Natural killer cell (primary cell): ENCODE results near the gene LCP2. TPM values are rescaled to one million over a fixed set of nuclear protein-coding genes. Genes with fewer than 3 reads are reported as not detected.

Experiments used
- ATAC-seq, 3 donors: fragments of 150-1000 bp in 2 of 3; fragments of 200-7000 bp in 1 of 3; cut with Tn5 transposase; 1 replicate in 1 of 3; 2 replicates in 2 of 3; pipeline ENCODE4 v1.10.0; 2021; ENCODE audit warnings: mild to moderate bottlenecking in 2 of 3, moderate library complexity in 2 of 3
- DNase-seq, 2 donors: peaks; one replicate each; pipeline versions ENCODE4 v3.0.0 to v3.0.0-alpha.2; 2013 to 2021; ENCODE audit warnings: mixed read lengths in 1 of 2
- H3K27ac ChIP-seq: one replicate; pipeline ENCODE4 v1.5.1; 2013; ENCODE audit warnings: mild to moderate bottlenecking, low read length
- H3K27me3 ChIP-seq: one replicate; pipeline ENCODE4 v1.6.1; 2013; ENCODE audit warnings: low read length; ENCODE audit not compliant: control insufficient read depth, insufficient read depth
- H3K36me3 ChIP-seq: one replicate; pipeline ENCODE4 v1.6.1; 2013; ENCODE audit warnings: low read length; ENCODE audit not compliant: control insufficient read depth, insufficient read depth
- H3K4me1 ChIP-seq: one replicate; pipeline ENCODE4 v1.6.1; 2013; ENCODE audit warnings: low read length; ENCODE audit not compliant: control insufficient read depth, insufficient read depth
- H3K4me3 ChIP-seq: one replicate; pipeline ENCODE4 v1.5.1; 2013; ENCODE audit warnings: low read length
- H3K9me3 ChIP-seq: one replicate; pipeline ENCODE4 v1.6.1; 2013; ENCODE audit warnings: low read length; ENCODE audit not compliant: control insufficient read depth, insufficient read depth
- H3K27ac Mint-ChIP-seq, 2 donors: one replicate each; pipeline ENCODE4 v1.8.0; 2022; ENCODE audit warnings: mild to moderate bottlenecking in 2 of 2, mixed read lengths in 2 of 2, moderate library complexity in 1 of 2
- H3K27me3 Mint-ChIP-seq, 2 donors: one replicate each; pipeline ENCODE4 v1.8.0; 2022; ENCODE audit warnings: low read depth in 2 of 2, mixed read lengths in 2 of 2
- H3K36me3 Mint-ChIP-seq: one replicate; pipeline ENCODE4 v1.8.0; 2022; ENCODE audit warnings: mixed read lengths
- H3K4me1 Mint-ChIP-seq, 2 donors: one replicate each; pipeline ENCODE4 v1.8.0; 2022; ENCODE audit warnings: mixed read lengths in 2 of 2
- H3K4me3 Mint-ChIP-seq: one replicate; pipeline ENCODE4 v1.8.0; 2022; ENCODE audit warnings: mild to moderate bottlenecking, moderate library complexity, mixed read lengths
- H3K9me3 Mint-ChIP-seq, 2 donors: one replicate each; pipeline ENCODE4 v1.8.0; 2022; ENCODE audit warnings: mixed read lengths in 2 of 2
- CTCF ChIP-seq: fragments of 200-600 bp; IDR thresholded peaks from one replicate; pipeline ENCODE4 v1.8.0; 2022; ENCODE audit warnings: antibody characterized with exemption
- WGBS: methylation state at CpG from one replicate; pipeline ENCODE4 v1.1.7; 2013; ENCODE audit warnings: missing lambda C conversion rate; ENCODE audit not compliant: insufficient coverage; 5-methylcytosine and 5-hydroxymethylcytosine counted together
- intact Hi-C: fragments of 100-400 bp; cut with micrococcal nuclease; formaldehyde crosslinking; loops from one replicate; pipeline ENCODE4 v1.14.2; 2022
- total RNA-seq, 4 donors: library from RNA; stranded (reverse); fragments of 120-200 nt in 1 of 4; gene quantifications; one replicate each; pipeline versions ENCODE4 v1.2.3 to v1.2.4, GENCODE V29; 2013 to 2022

The LCP2 gene
- total RNA-seq, 3 donors from 2014 or later (not counting 1 experiment from before 2014, with no cell fraction given), result 376 to 488 (median 450) TPM

- 73% methylated on average over 5 of the region's 5 CpGs for WGBS
- Mint-ChIP-seq H3K36me3 (no peaks in the 10 kb centered on the region), H3K27ac (peak overlapping the region in 1 of 2 donors; percentile 35), H3K4me3 (no peak overlapping the region), H3K4me1 (peaks cover 20 to 47% of the 10 kb centered on the region in 2 donors), H3K9me3 (no peaks in the 10 kb centered on the region), H3K27me3 (no peaks in the 10 kb centered on the region)
- no peak for TF ChIP-seq CTCF
- H3K4me3 ChIP-seq, result no peak overlapping the region
- no peaks in the 10 kb centered on the region for H3K36me3 ChIP-seq
- peaks cover 23% of the 10 kb centered on the region for H3K4me1 ChIP-seq
- H3K27ac ChIP-seq, result no peak overlapping the region
- no peaks in the 10 kb centered on the region for H3K27me3 ChIP-seq
- no peaks in the 10 kb centered on the region for H3K9me3 ChIP-seq
- intact Hi-C loops, result no loop called here
- no peak for ATAC-seq
- DNase-seq, result no peak
Observed at GRCh38 chr5:170306381-170306831, 8.8 kb upstream of the LCP2 start.

- Mint-ChIP-seq H3K27ac (no peak overlapping the region), H3K9me3 (no peaks in the 10 kb centered on the region), H3K36me3 (no peaks in the 10 kb centered on the region), H3K4me1 (peaks cover 19 to 45% of the 10 kb centered on the region in 2 donors), H3K27me3 (no peaks in the 10 kb centered on the region), H3K4me3 (no peak overlapping the region)
- WGBS, result 94% methylated on average over 3 of the region's 3 CpGs
- DNase-seq, result no peak
- Histone ChIP-seq H3K27ac (no peak overlapping the region), H3K4me3 (no peak overlapping the region), H3K4me1 (peaks cover 31% of the 10 kb centered on the region), H3K27me3 (no peaks in the 10 kb centered on the region), H3K9me3 (no peaks in the 10 kb centered on the region), H3K36me3 (no peaks in the 10 kb centered on the region)
- intact Hi-C loops, result no loop called here
- no peak for ATAC-seq
- TF ChIP-seq CTCF, result no peak
Observed at GRCh38 chr5:170305646-170306025, 8.1 kb upstream of the LCP2 start.

- Mint-ChIP-seq H3K27me3 (no peaks in the 10 kb centered on the region), H3K4me1 (peaks cover 19 to 47% of the 10 kb centered on the region in 2 donors), H3K36me3 (no peaks in the 10 kb centered on the region), H3K9me3 (no peaks in the 10 kb centered on the region), H3K4me3 (no peak overlapping the region), H3K27ac (no peak overlapping the region)
- WGBS, result 98% methylated on average over 12 of the region's 13 CpGs
- ATAC-seq (no peak), DNase-seq (no peak)
- Histone ChIP-seq H3K27ac (no peak overlapping the region), H3K4me3 (no peak overlapping the region), H3K36me3 (no peaks in the 10 kb centered on the region), H3K9me3 (no peaks in the 10 kb centered on the region), H3K27me3 (no peaks in the 10 kb centered on the region), H3K4me1 (peaks cover 35% of the 10 kb centered on the region)
- intact Hi-C loops, result no loop called here
- TF ChIP-seq CTCF, result no peak
Observed at GRCh38 chr5:170305016-170305645, 7.6 kb upstream of the LCP2 start.

GRCh38 chr5:170303549-170303948 is 6.0 kb upstream of the LCP2 start:
- Histone ChIP-seq H3K9me3 (no peaks in the 10 kb centered on the region), H3K4me3 (no peak overlapping the region), H3K27ac (peak overlapping the region; percentile 70), H3K27me3 (no peaks in the 10 kb centered on the region), H3K4me1 (peaks cover 45% of the 10 kb centered on the region), H3K36me3 (no peaks in the 10 kb centered on the region)
- H3K27ac Mint-ChIP-seq, result peak overlapping the region; percentile 86 to 94
- no peaks in the 10 kb centered on the region for H3K27me3 Mint-ChIP-seq
- intact Hi-C loops, result no loop called here
- peaks cover 23 to 46% of the 10 kb centered on the region in 2 donors for H3K4me1 Mint-ChIP-seq
- ATAC-seq (peak in 1 of 3 donors; percentile 1), DNase-seq (peak in 1 of 2 donors; percentile 58)
- H3K4me3 Mint-ChIP-seq, result peak overlapping the region; percentile 86
- H3K36me3 Mint-ChIP-seq, result no peaks in the 10 kb centered on the region
- WGBS, result 60% methylated on average over 8 of the region's 8 CpGs
- no peak for TF ChIP-seq CTCF
- no peaks in the 10 kb centered on the region for H3K9me3 Mint-ChIP-seq
